ENCODE data around the gene SYNDIG1. TPM values are rescaled to one million over a fixed set of nuclear protein-coding genes. Genes with fewer than 3 reads are reported as not detected.

The SYNDIG1 gene
- total and polyA plus RNA-seq, 2 donors (not counting 1 experiment from before 2014, with no cell fraction given), result not detected

- Histone ChIP-seq H3K27ac (ENCODE audit: low read length in 2 of 2) (no peak overlapping the region), H3K27me3 (replicated peaks in 1 of 4; ENCODE audit: control extremely low read depth in 1 of 4, control insufficient read depth in 3 of 4, insufficient read depth in 4 of 4, low read length in 3 of 4) (no peaks in the 10 kb centered on the region), H3K4me2 (replicated peaks; ENCODE audit: low read depth, low read length, poor library complexity, severe bottlenecking) (no peak overlapping the region), H3K4me1 (ENCODE audit: control insufficient read depth in 2 of 2, insufficient read depth in 2 of 2, low read length in 2 of 2) (no peaks in the 10 kb centered on the region), H4K20me1 (ENCODE audit: control insufficient read depth, insufficient read depth, low read length, poor library complexity, severe bottlenecking) (no peaks in the 10 kb centered on the region), H3K4me3 (ENCODE audit: control extremely low read depth in 1 of 5, extremely low read depth in 1 of 5, insufficient read depth in 1 of 5, low read depth in 2 of 5, low read length in 4 of 5) (no peak overlapping the region), H3K36me3 (replicated peaks in 1 of 2; ENCODE audit: control extremely low read depth in 1 of 2, control insufficient read depth in 1 of 2, extremely low read depth in 1 of 2, insufficient read depth in 2 of 2, low read length in 1 of 2) (no peaks in the 10 kb centered on the region), H3K79me2 (ENCODE audit: control insufficient read depth, insufficient read depth, low read length) (no peaks in the 10 kb centered on the region), H3K9me3 (ENCODE audit: control extremely low read depth in 1 of 3, control insufficient read depth in 2 of 3, insufficient read depth in 1 of 3, low read length in 2 of 3) (peaks cover 0 to 3% (median 0%) of the 10 kb centered on the region in 3 donors), H3K9ac (ENCODE audit: low read length) (no peak overlapping the region), H2AFZ (ENCODE audit: insufficient read depth, low read depth, low read length, poor library complexity, severe bottlenecking) (no peak overlapping the region)
- ChIA-PET POLR2A (no interaction called here), CTCF (no interaction called here)
- no peak overlapping the region for H3K27ac Mint-ChIP-seq
- peaks cover 9% of the 10 kb centered on the region for H3K9me3 Mint-ChIP-seq (ENCODE audit: insufficient read depth)
- TF ChIP-seq EZH2 (IDR thresholded peaks at IDR 0.05; ENCODE audit: borderline replicate concordance, insufficient read depth, low read depth, low read length, poor library complexity, severe bottlenecking), result no peak
- no peak for TF ChIP-seq CTCF (IDR thresholded peaks at IDR 0.05)
- H3K27me3 Mint-ChIP-seq, result no peaks in the 10 kb centered on the region
- no peak for DNase-seq
- no peak overlapping the region for H3K4me3 Mint-ChIP-seq
- intact Hi-C loops (cut with micrococcal nuclease), result no loop called here
- 92% methylated on average over 4 of the region's 4 CpGs for WGBS (ENCODE audit: insufficient coverage)
- no peaks in the 10 kb centered on the region for H3K4me1 Mint-ChIP-seq
- ATAC-seq (ENCODE audit: low read depth), result no peak
Observed at GRCh38 chr20:24691901-24692351, 222.5 kb downstream of the SYNDIG1 start.

GRCh38 chr20:24692446-24693200 lies 223.2 kb downstream of the SYNDIG1 start:
- DNase-seq, result no peak
- Histone ChIP-seq H2AFZ (ENCODE audit: insufficient read depth, low read depth, low read length, poor library complexity, severe bottlenecking) (no peak overlapping the region), H3K27me3 (replicated peaks in 1 of 4; ENCODE audit: control extremely low read depth in 1 of 4, control insufficient read depth in 3 of 4, insufficient read depth in 4 of 4, low read length in 3 of 4) (no peaks in the 10 kb centered on the region), H4K20me1 (ENCODE audit: control insufficient read depth, insufficient read depth, low read length, poor library complexity, severe bottlenecking) (no peaks in the 10 kb centered on the region), H3K4me3 (ENCODE audit: control extremely low read depth in 1 of 5, extremely low read depth in 1 of 5, insufficient read depth in 1 of 5, low read depth in 2 of 5, low read length in 4 of 5) (no peak overlapping the region), H3K4me2 (replicated peaks; ENCODE audit: low read depth, low read length, poor library complexity, severe bottlenecking) (no peak overlapping the region), H3K27ac (ENCODE audit: low read length in 2 of 2) (no peak overlapping the region), H3K4me1 (ENCODE audit: control insufficient read depth in 2 of 2, insufficient read depth in 2 of 2, low read length in 2 of 2) (no peaks in the 10 kb centered on the region), H3K79me2 (ENCODE audit: control insufficient read depth, insufficient read depth, low read length) (no peaks in the 10 kb centered on the region), H3K36me3 (replicated peaks in 1 of 2; ENCODE audit: control extremely low read depth in 1 of 2, control insufficient read depth in 1 of 2, extremely low read depth in 1 of 2, insufficient read depth in 2 of 2, low read length in 1 of 2) (no peaks in the 10 kb centered on the region), H3K9ac (ENCODE audit: low read length) (no peak overlapping the region), H3K9me3 (ENCODE audit: control extremely low read depth in 1 of 3, control insufficient read depth in 2 of 3, insufficient read depth in 1 of 3, low read length in 2 of 3) (peaks cover 0 to 3% (median 0%) of the 10 kb centered on the region in 3 donors)
- Mint-ChIP-seq H3K4me3 (no peak overlapping the region), H3K4me1 (no peaks in the 10 kb centered on the region), H3K9me3 (ENCODE audit: insufficient read depth) (peaks cover 6% of the 10 kb centered on the region), H3K27ac (no peak overlapping the region), H3K27me3 (no peaks in the 10 kb centered on the region)
- WGBS (ENCODE audit: insufficient coverage), result 93% methylated on average over 13 of the region's 14 CpGs
- no peak for ATAC-seq (ENCODE audit: low read depth)
- intact Hi-C loops (cut with micrococcal nuclease), result no loop called here
- TF ChIP-seq EZH2 (IDR thresholded peaks at IDR 0.05; ENCODE audit: borderline replicate concordance, insufficient read depth, low read depth, low read length, poor library complexity, severe bottlenecking) (no peak), CTCF (IDR thresholded peaks at IDR 0.05) (no peak)
- POLR2A ChIA-PET, result no interaction called here
- CTCF ChIA-PET, result no interaction called here
